Caco-2 (cell line): ENCODE measurements around the gene PCED1B. TPM values are rescaled to one million over a fixed set of nuclear protein-coding genes. Genes with fewer than 3 reads are reported as not detected.

Experiments used
- BruUV-seq: library from RNA; stranded (reverse); fragments of 400-500 nt; replicated peaks from 2 replicates; lab custom pipeline; 2021; lab: Mats Ljungman, UMichigan
- CTCF ChIA-PET: fragments of 300-600 bp; sonication (Branson Sonifier 250); formaldehyde crosslinking; loops from one replicate; lab custom pipeline; 2022; ENCODE audit warnings: antibody characterized with exemption; lab: Charles Lee
- POLR2A ChIA-PET: fragments of 300-600 bp; sonication (Branson Sonifier 250); formaldehyde crosslinking; loops from one replicate; lab custom pipeline; 2022; ENCODE audit warnings: antibody characterized with exemption; lab: Charles Lee
- DNase-seq, 2 experiments: peaks; one replicate each; pipeline versions ENCODE4 v3.0.0 to v3.0.0-alpha.2; 2020 to 2022
- H3K27me3 ChIP-seq: replicated peaks from 2 replicates; pipeline ENCODE4 v1.6.0; 2011; ENCODE audit warnings: low read length; ENCODE audit not compliant: control insufficient read depth, insufficient read depth
- H3K36me3 ChIP-seq: 2 replicates; pipeline ENCODE4 v1.5.1; 2011; ENCODE audit warnings: low read length; ENCODE audit not compliant: control insufficient read depth, insufficient read depth
- H3K4me1 ChIP-seq: fragments of 250-450 bp; sonication (Bioruptor Pico); 2 replicates; pipeline ENCODE4 v1.5.1; 2020; ENCODE audit warnings: mild to moderate bottlenecking
- H3K4me3 ChIP-seq: 2 replicates; pipeline ENCODE4 v1.5.1; 2011; ENCODE audit warnings: low read depth, mild to moderate bottlenecking, control low read depth, low read length
- H3K9me3 ChIP-seq: fragments of 250-450 bp; sonication (Bioruptor Pico); 2 replicates; pipeline ENCODE4 v1.5.1; 2020; ENCODE audit warnings: mild to moderate bottlenecking, moderate library complexity
- H3K27ac Mint-ChIP-seq: one replicate; pipeline ENCODE4 v1.8.0; 2022; ENCODE audit warnings: mixed read lengths; ENCODE audit not compliant: unreplicated experiment
- H3K27me3 Mint-ChIP-seq: one replicate; pipeline ENCODE4 v1.8.0; 2022; ENCODE audit warnings: mixed read lengths; ENCODE audit not compliant: insufficient read depth, unreplicated experiment
- H3K36me3 Mint-ChIP-seq: one replicate; pipeline ENCODE4 v1.8.0; 2022; ENCODE audit warnings: mild to moderate bottlenecking, mixed read lengths; ENCODE audit not compliant: insufficient read depth, unreplicated experiment
- H3K4me1 Mint-ChIP-seq: one replicate; pipeline ENCODE4 v1.8.0; 2022; ENCODE audit warnings: low read depth, mixed read lengths; ENCODE audit not compliant: unreplicated experiment
- H3K4me3 Mint-ChIP-seq: one replicate; pipeline ENCODE4 v1.8.0; 2022; ENCODE audit warnings: mild to moderate bottlenecking, moderate library complexity, mixed read lengths; ENCODE audit not compliant: unreplicated experiment
- H3K9me3 Mint-ChIP-seq: one replicate; pipeline ENCODE4 v1.8.0; 2022; ENCODE audit warnings: mixed read lengths; ENCODE audit not compliant: unreplicated experiment
- CTCF ChIP-seq, 2 experiments: fragments of 200-600 bp in 1 of 2; IDR thresholded peaks; 1 replicate in 1 of 2; 2 replicates in 1 of 2; pipeline versions ENCODE4 v1.5.1 to v1.8.0; 2011 to 2022; ENCODE audit warnings: antibody characterized with exemption in 1 of 2, control low read depth in 1 of 2, inconsistent platforms in 1 of 2, low read depth in 1 of 2, low read length in 1 of 2, mild to moderate bottlenecking in 1 of 2, moderate library complexity in 1 of 2; ENCODE audit not compliant: insufficient read depth in 1 of 2, severe bottlenecking in 1 of 2, unreplicated experiment in 1 of 2
- intact Hi-C: fragments of 100-400 bp; cut with micrococcal nuclease; formaldehyde crosslinking; loops from one replicate; pipeline ENCODE4 v1.10.0; 2022; ENCODE audit not compliant: unreplicated experiment
- total RNA-seq: library from RNA; stranded (reverse); gene quantifications from 2 replicates; pipeline ENCODE4 v1.2.3, GENCODE V29; 2022

The PCED1B gene
- total RNA-seq, 1 experiment from 2014 or later = 7.0 TPM

GRCh38 chr12:47147739-47148138 is 68.3 kb downstream of the PCED1B start:
- Histone ChIP-seq H3K4me3 (no peak overlapping the region), H3K4me1 (no peaks in the 10 kb centered on the region), H3K36me3 (no peaks in the 10 kb centered on the region), H3K9me3 (no peaks in the 10 kb centered on the region), H3K27me3 (no peaks in the 10 kb centered on the region)
- H3K4me3 Mint-ChIP-seq = no peak overlapping the region
- peaks cover 11% of the 10 kb centered on the region for H3K9me3 Mint-ChIP-seq
- no peak for DNase-seq
- H3K27me3 Mint-ChIP-seq = no peaks in the 10 kb centered on the region
- H3K27ac Mint-ChIP-seq = no peak overlapping the region
- intact Hi-C loops = no loop called here
- H3K4me1 Mint-ChIP-seq = no peaks in the 10 kb centered on the region
- no TSS peak for BruUV-seq
- no peak for TF ChIP-seq CTCF (IDR thresholded peaks at IDR 0.05; ENCODE audit: insufficient read depth in 1 of 2, low read depth in 1 of 2, low read length in 1 of 2, severe bottlenecking in 1 of 2, unreplicated experiment in 1 of 2)
- ChIA-PET CTCF (no interaction called here), POLR2A (no interaction called here)
- no peaks in the 10 kb centered on the region for H3K36me3 Mint-ChIP-seq

GRCh38 chr12:47149146-47149545 is 69.7 kb downstream of the PCED1B start:
- Mint-ChIP-seq H3K4me1 (no peaks in the 10 kb centered on the region), H3K36me3 (no peaks in the 10 kb centered on the region), H3K9me3 (peaks cover 8% of the 10 kb centered on the region), H3K4me3 (no peak overlapping the region), H3K27ac (no peak overlapping the region), H3K27me3 (no peaks in the 10 kb centered on the region)
- intact Hi-C loops = no loop called here
- Histone ChIP-seq H3K9me3 (no peaks in the 10 kb centered on the region), H3K4me1 (no peaks in the 10 kb centered on the region), H3K36me3 (no peaks in the 10 kb centered on the region), H3K27me3 (no peaks in the 10 kb centered on the region), H3K4me3 (no peak overlapping the region)
- ChIA-PET POLR2A (no interaction called here), CTCF (no interaction called here)
- no TSS peak for BruUV-seq
- DNase-seq = no peak
- TF ChIP-seq CTCF (IDR thresholded peaks at IDR 0.05; ENCODE audit: insufficient read depth in 1 of 2, low read depth in 1 of 2, low read length in 1 of 2, severe bottlenecking in 1 of 2, unreplicated experiment in 1 of 2) = no peak

- Histone ChIP-seq H3K4me3 (no peak overlapping the region), H3K9me3 (no peaks in the 10 kb centered on the region), H3K27me3 (no peaks in the 10 kb centered on the region), H3K36me3 (no peaks in the 10 kb centered on the region), H3K4me1 (no peaks in the 10 kb centered on the region)
- no peak for DNase-seq
- Mint-ChIP-seq H3K36me3 (no peaks in the 10 kb centered on the region), H3K27me3 (no peaks in the 10 kb centered on the region), H3K27ac (no peak overlapping the region), H3K4me3 (no peak overlapping the region), H3K4me1 (no peaks in the 10 kb centered on the region), H3K9me3 (peaks cover 8% of the 10 kb centered on the region)
- intact Hi-C loops = no loop called here
- no peak for TF ChIP-seq CTCF (IDR thresholded peaks at IDR 0.05; ENCODE audit: insufficient read depth in 1 of 2, low read depth in 1 of 2, low read length in 1 of 2, severe bottlenecking in 1 of 2, unreplicated experiment in 1 of 2)
- BruUV-seq = no TSS peak
- ChIA-PET POLR2A (no interaction called here), CTCF (no interaction called here)
Measured at GRCh38 chr12:47152095-47152494, 72.7 kb downstream of the PCED1B start.
